ENCODE data around the gene LTF.

LTF gene

DNA sequence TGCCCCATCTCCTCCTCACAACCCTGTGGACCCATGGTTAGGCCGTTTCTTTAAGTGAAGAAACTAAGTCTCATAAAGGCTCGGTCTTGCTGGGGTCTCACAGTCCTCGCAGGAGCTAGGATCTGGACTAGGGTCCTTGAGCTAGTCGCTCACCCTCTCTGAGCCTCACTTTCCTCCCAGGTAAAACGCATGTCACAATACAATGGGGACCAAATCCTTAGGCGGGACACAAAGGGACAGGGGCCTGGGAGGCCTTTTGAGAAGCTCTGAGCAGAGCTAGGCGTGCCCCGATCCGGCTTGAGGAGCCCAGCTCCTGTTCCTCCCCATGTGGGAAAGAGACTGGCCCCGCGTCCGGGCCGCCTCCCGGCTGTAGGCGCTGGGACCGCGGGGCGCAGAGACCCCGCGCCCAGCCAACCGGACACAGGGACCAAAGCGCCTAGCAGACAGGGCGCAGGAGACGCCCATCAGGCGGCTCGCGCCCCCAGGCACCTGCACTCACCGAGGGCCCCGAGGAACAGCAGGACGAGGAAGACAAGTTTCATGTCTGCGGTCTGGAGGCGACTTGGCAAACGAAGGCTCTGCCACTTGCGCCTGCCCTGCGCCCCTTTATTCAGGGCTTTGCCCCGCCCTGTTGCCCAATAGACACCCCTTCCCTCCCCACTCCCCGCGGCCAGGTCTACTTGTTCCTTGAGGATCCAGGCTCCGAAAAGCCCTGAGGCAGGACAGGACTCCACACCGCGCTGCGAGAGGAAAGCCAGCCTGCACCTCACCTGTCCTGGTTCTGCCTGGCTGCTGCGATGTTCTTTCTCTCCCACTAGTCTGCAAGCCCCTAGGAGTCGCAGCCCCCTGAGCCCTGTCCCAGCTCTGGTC lies at the start of gene LTF:
LTF (minus strand) TSS at position 580 of the 870 bp plus-strand sequence; CDS start at position 542, 38 bp downstream.
- Histone ChIP-seq H3K79me2 (ENCODE audit: control insufficient read depth, insufficient read depth, low read length, unreplicated experiment) (no peaks in the 10 kb centered on the region), H3K27me3 (ENCODE audit: insufficient read depth, low read length) (peaks cover 46% of the 10 kb centered on the region), H3K4me3 (ENCODE audit: low read depth, low read length) (no peak within 1 kb of the TSS), H3K36me3 (ENCODE audit: insufficient read depth, low read length) (no peaks in the 10 kb centered on the region), H2AFZ (ENCODE audit: low read length, unreplicated experiment) (no peak within 1 kb of the TSS), H3K27ac (ENCODE audit: low read depth, low read length) (no peak within 1 kb of the TSS), H3K4me1 (ENCODE audit: control insufficient read depth, insufficient read depth, low read length, unreplicated experiment) (peaks cover 18% of the 10 kb centered on the region)

GRCh38 chr3:46512191-46512749 lies 47.6 kb upstream of the LTF start:
- H3K79me2 ChIP-seq (ENCODE audit: control insufficient read depth, insufficient read depth, low read length, unreplicated experiment) = no peaks in the 10 kb centered on the region
- H3K27ac ChIP-seq (ENCODE audit: low read depth, low read length) = no peak overlapping the region
- H2AFZ ChIP-seq (ENCODE audit: low read length, unreplicated experiment) = no peak overlapping the region
- no peaks in the 10 kb centered on the region for H3K36me3 ChIP-seq (ENCODE audit: insufficient read depth, low read length)
- H3K27me3 ChIP-seq (ENCODE audit: insufficient read depth, low read length) = no peaks in the 10 kb centered on the region
- peaks cover 15% of the 10 kb centered on the region for H3K4me1 ChIP-seq (ENCODE audit: control insufficient read depth, insufficient read depth, low read length, unreplicated experiment)
- H3K4me3 ChIP-seq (ENCODE audit: low read depth, low read length) = no peak overlapping the region

DNA sequence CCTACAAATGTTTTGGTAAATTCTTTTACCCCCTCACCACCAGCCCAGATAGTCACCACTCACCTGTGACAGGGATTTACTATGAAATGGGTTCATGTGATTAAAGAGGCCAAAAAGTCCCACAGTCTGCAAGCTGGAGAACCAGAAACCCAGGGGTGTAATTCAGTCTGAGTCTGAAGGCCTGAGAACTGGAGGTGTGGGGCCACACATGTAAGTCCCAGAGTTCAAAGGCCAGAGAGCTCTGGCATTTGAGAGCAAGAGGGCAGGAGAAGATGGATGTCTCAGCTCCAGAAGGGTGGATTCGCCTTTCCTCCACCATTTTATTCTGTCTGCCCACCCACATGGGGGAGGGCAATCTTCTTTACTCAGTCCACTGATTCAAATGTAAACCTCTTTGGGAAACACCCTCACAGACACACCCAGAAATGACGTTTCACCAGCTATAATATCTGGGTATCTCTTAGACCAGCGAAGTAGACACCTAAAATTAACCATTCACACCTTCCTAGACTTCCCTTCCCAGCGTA lies 45.0 kb upstream of the LTF start:
- no peaks in the 10 kb centered on the region for H3K4me1 ChIP-seq (ENCODE audit: control insufficient read depth, insufficient read depth, low read length, unreplicated experiment)
- H3K27ac ChIP-seq (ENCODE audit: low read depth, low read length) = no peak overlapping the region
- no peaks in the 10 kb centered on the region for H3K79me2 ChIP-seq (ENCODE audit: control insufficient read depth, insufficient read depth, low read length, unreplicated experiment)
- H3K4me3 ChIP-seq (ENCODE audit: low read depth, low read length) = no peak overlapping the region
- no peaks in the 10 kb centered on the region for H3K27me3 ChIP-seq (ENCODE audit: insufficient read depth, low read length)
- no peak overlapping the region for H2AFZ ChIP-seq (ENCODE audit: low read length, unreplicated experiment)
- no peaks in the 10 kb centered on the region for H3K36me3 ChIP-seq (ENCODE audit: insufficient read depth, low read length)

DNA sequence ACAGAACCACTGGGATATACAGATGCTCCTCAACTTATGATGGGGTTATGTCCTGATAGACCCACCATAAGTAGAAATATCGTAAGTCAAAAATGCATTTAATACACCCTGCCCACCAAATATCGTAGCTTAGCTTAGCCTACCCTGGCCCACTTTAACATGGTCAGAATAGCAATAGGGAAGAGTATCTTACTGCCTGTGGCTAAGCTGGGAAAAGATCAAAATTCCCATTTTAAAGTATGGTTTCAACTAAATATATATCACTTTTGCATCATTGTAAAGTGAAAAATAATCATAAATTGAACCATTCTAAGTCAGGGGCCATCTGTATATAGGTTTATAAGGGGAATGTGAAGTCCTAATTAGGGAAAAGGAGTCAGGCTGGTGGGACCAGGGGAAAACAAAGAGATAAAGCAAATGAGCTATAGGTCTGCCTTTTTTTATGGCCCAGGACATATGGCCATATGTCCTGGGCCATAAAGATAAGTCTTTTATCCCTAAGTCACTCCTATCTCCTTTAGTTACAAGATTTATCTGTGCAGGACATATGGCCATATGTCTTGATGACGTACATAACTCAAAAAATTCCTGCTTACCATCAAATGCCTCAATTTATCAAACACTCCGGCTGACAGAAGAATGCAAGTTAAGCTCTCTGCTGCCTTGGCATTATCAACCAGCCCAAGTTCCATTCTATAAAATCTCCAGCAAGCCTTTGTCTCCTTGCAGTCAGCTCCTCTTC lies 44.3 kb upstream of the LTF start:
- Histone ChIP-seq H2AFZ (ENCODE audit: low read length, unreplicated experiment) (no peak overlapping the region), H3K27me3 (ENCODE audit: insufficient read depth, low read length) (no peaks in the 10 kb centered on the region), H3K27ac (ENCODE audit: low read depth, low read length) (no peak overlapping the region), H3K36me3 (ENCODE audit: insufficient read depth, low read length) (no peaks in the 10 kb centered on the region), H3K4me3 (ENCODE audit: low read depth, low read length) (no peak overlapping the region), H3K79me2 (ENCODE audit: control insufficient read depth, insufficient read depth, low read length, unreplicated experiment) (no peaks in the 10 kb centered on the region), H3K4me1 (ENCODE audit: control insufficient read depth, insufficient read depth, low read length, unreplicated experiment) (no peaks in the 10 kb centered on the region)

- Histone ChIP-seq H3K36me3 (ENCODE audit: insufficient read depth, low read length) (no peaks in the 10 kb centered on the region), H3K79me2 (ENCODE audit: control insufficient read depth, insufficient read depth, low read length, unreplicated experiment) (no peaks in the 10 kb centered on the region), H3K27me3 (ENCODE audit: insufficient read depth, low read length) (no peaks in the 10 kb centered on the region), H3K4me3 (ENCODE audit: low read depth, low read length) (no peak overlapping the region), H3K4me1 (ENCODE audit: control insufficient read depth, insufficient read depth, low read length, unreplicated experiment) (no peaks in the 10 kb centered on the region), H3K27ac (ENCODE audit: low read depth, low read length) (no peak overlapping the region), H2AFZ (ENCODE audit: low read length, unreplicated experiment) (no peak overlapping the region)
Measured at GRCh38 chr3:46506526-46506925, 41.8 kb upstream of the LTF start.

DNA sequence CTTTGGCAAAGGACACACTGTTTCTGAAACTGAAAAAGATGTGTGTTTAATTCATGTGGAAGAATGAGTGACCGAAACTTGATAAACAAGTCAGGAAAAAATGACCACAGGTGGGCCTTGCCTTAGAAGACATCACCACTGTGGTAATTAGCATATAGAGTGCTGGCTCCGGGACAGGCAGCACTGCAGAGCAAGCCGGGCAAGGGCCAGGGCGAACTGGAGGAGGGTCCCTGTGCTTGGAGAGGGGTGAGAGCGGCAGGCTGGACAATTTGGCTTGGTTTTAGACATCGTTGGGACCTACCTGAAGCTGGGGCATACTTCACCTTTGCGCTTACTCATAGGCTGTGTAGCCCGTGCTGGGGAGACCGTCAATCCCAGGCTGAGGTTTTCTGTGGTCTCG lies 41.2 kb upstream of the LTF start:
- H2AFZ ChIP-seq (ENCODE audit: low read length, unreplicated experiment) = no peak overlapping the region
- no peak overlapping the region for H3K4me3 ChIP-seq (ENCODE audit: low read depth, low read length)
- no peak overlapping the region for H3K27ac ChIP-seq (ENCODE audit: low read depth, low read length)
- H3K27me3 ChIP-seq (ENCODE audit: insufficient read depth, low read length) = no peaks in the 10 kb centered on the region
- no peaks in the 10 kb centered on the region for H3K36me3 ChIP-seq (ENCODE audit: insufficient read depth, low read length)
- H3K79me2 ChIP-seq (ENCODE audit: control insufficient read depth, insufficient read depth, low read length, unreplicated experiment) = no peaks in the 10 kb centered on the region
- H3K4me1 ChIP-seq (ENCODE audit: control insufficient read depth, insufficient read depth, low read length, unreplicated experiment) = peaks cover 5% of the 10 kb centered on the region

- Histone ChIP-seq H3K4me1 (ENCODE audit: control insufficient read depth, insufficient read depth, low read length, unreplicated experiment) (peaks cover 14% of the 10 kb centered on the region), H3K27me3 (ENCODE audit: insufficient read depth, low read length) (no peaks in the 10 kb centered on the region), H2AFZ (ENCODE audit: low read length, unreplicated experiment) (no peak overlapping the region), H3K79me2 (ENCODE audit: control insufficient read depth, insufficient read depth, low read length, unreplicated experiment) (no peaks in the 10 kb centered on the region), H3K4me3 (ENCODE audit: low read depth, low read length) (no peak overlapping the region), H3K27ac (ENCODE audit: low read depth, low read length) (no peak overlapping the region), H3K36me3 (ENCODE audit: insufficient read depth, low read length) (no peaks in the 10 kb centered on the region)
Measured at GRCh38 chr3:46504789-46505188, 40.1 kb upstream of the LTF start.

DNA sequence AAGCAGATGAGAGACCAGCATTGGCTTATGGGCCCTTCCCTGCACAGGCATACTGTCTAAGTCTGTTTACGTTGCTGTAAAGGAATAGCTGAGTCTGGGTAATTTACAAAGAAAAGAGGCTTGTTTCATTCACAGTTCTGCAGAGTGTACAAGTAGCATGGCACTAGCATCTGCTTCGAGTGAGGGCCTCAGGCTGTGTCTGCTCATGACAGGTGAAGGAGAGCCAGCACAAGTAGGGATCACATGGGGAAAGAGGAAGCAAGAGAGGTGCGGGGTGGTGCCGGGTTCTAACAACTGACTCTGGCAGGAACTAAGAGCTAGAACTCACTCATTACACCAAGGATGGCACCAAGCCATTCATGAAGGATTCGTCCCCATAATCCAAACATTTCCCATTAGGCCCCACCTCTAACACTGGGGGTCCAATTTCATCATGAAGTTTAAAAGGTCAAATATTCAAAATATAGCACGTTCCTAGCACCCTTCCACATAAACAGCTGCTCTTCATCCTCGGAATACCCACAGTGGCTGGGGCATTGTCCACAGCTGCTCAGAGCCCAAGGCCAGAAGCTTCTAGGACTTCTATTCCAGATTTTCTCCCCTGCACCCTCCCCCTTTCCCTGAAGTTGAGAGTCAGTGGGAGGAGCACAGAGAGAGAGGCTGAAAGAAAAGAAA lies 38.6 kb upstream of the LTF start:
- H3K27me3 ChIP-seq (ENCODE audit: insufficient read depth, low read length) = no peaks in the 10 kb centered on the region
- H3K79me2 ChIP-seq (ENCODE audit: control insufficient read depth, insufficient read depth, low read length, unreplicated experiment) = no peaks in the 10 kb centered on the region
- H3K27ac ChIP-seq (ENCODE audit: low read depth, low read length) = no peak overlapping the region
- peaks cover 14% of the 10 kb centered on the region for H3K4me1 ChIP-seq (ENCODE audit: control insufficient read depth, insufficient read depth, low read length, unreplicated experiment)
- H3K36me3 ChIP-seq (ENCODE audit: insufficient read depth, low read length) = no peaks in the 10 kb centered on the region
- H2AFZ ChIP-seq (ENCODE audit: low read length, unreplicated experiment) = no peak overlapping the region
- H3K4me3 ChIP-seq (ENCODE audit: low read depth, low read length) = no peak overlapping the region

DNA sequence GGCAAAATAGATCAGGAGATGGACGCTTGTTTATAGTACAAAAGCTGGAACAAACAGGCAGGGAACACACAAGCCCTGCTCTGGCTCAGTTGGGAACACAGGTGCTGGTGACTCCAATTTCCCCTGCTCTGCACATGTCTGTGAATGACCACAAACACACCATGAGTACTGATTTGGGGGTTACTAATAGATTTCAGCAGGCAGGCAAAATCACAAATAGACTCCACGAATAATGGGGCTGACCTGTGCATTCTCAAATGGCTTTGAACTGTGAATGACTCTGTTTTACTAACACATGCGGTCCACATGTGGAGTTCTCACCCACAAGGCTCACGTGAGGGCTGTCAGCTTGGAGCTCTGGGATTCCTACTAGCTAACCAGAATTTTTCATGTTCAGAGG lies 37.0 kb upstream of the LTF start:
- Histone ChIP-seq H3K27ac (ENCODE audit: low read depth, low read length) (no peak overlapping the region), H3K4me3 (ENCODE audit: low read depth, low read length) (no peak overlapping the region), H3K27me3 (ENCODE audit: insufficient read depth, low read length) (no peaks in the 10 kb centered on the region), H3K36me3 (ENCODE audit: insufficient read depth, low read length) (no peaks in the 10 kb centered on the region), H2AFZ (ENCODE audit: low read length, unreplicated experiment) (no peak overlapping the region), H3K79me2 (ENCODE audit: control insufficient read depth, insufficient read depth, low read length, unreplicated experiment) (no peaks in the 10 kb centered on the region), H3K4me1 (ENCODE audit: control insufficient read depth, insufficient read depth, low read length, unreplicated experiment) (peaks cover 19% of the 10 kb centered on the region)
